Stimulated activated CD4-positive, alpha-beta T cell treated with anti-CD3 and anti-CD28 coated beads, Interleukin-4, amount 100 ng/mL, for 4 hours (primary cell): ENCODE data around the gene FGGY.

Experiments
- DNase-seq, 2 experiments: peaks; one replicate each; pipeline ENCODE4 v3.0.0-alpha.2; 2020

The FGGY gene

GRCh38 chr1:59669752-59670312, 372.9 kb downstream of the FGGY start:
- DNase-seq = no peak

- DNase-seq = no peak
Measured at GRCh38 chr1:59670662-59671061, 373.8 kb downstream of the FGGY start.

- DNase-seq = no peak
Measured at GRCh38 chr1:59671066-59671952, 374.4 kb downstream of the FGGY start.

DNA sequence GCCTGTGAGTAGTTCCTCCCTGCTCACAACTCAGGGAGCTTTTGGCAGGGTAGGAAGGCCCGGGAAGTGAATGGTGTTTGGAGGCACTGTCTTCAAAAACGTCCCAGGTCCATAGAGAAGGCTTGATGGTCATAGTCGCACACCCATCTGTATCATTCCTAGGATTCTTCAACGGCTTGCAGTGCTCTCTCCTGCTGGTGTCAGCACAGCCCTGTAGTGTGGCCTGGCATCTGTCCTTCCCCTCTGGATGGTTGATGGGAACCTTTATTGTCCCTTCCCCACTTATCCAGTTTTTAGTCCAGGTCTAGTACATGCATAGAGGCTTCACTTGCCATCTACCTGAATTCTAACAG, 375.0 kb downstream of the FGGY start:
- DNase-seq = no peak

GRCh38 chr1:59672851-59673572, 376.1 kb downstream of the FGGY start:
- DNase-seq = no peak

DNA sequence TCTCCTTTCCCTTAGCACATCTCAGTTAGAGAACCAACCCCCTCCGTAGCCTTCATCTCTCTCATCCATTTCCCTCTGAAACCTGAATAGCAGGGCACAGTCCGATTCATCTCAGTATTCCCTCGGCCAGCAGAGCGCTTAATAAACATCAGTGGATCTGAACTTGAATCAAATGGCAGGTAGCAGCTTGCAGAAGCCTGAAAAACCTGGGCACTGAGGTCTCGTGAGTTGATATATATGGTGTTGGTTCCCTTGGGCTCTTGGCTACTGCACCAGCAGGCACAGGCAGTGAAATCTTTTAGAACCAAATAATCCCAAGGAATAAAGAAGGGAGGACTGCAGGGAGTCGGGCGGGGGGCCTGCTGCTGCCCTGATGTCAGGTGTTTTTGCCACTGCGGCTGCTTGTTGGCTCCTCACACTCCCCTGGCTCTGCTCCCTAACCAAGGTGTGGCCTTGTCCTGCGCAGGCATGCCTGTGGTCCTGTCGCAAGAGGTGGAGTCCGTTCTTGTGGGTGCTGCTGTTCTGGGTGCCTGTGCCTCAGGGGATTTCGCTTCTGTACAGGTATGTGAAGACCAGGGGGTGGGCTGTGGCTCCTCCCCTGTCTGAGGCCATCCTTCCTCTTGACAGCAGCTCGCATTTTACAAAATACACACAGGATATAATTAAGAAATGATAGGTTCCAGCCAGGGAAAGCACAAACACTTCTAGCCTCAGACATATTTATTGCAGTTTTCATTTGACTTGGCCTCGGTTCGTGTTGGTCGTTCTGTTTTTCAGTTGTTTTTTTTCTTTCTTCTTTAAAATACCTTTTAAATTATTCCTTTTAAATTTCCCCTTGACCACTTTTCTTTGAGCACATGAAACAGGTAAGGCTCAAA, 376.9 kb downstream of the FGGY start:
- DNase-seq = no peak

DNA sequence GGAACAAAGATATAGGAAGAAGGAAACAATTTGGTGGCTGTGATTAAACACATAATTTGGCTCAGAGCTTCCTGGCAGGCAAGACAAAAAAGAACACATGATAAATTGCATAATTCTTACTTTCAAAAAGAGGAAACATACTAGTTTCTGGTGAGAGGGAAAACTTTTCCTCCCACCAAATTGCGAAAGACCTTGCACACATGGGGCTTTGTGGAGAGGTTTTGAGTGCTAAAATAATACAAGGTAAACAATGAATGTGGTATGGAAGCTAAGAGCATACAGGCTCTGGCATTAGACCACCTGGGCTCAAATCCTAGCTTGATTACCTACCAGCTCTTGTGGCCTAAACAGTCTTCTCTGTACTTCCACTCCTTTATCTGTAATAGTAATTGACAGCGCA, 377.7 kb downstream of the FGGY start:
- no peak for DNase-seq

GRCh38 chr1:59675936-59676335, 379.0 kb downstream of the FGGY start:
- no peak for DNase-seq

- DNase-seq = no peak
Measured at GRCh38 chr1:59678040-59678439, 381.1 kb downstream of the FGGY start.

DNA sequence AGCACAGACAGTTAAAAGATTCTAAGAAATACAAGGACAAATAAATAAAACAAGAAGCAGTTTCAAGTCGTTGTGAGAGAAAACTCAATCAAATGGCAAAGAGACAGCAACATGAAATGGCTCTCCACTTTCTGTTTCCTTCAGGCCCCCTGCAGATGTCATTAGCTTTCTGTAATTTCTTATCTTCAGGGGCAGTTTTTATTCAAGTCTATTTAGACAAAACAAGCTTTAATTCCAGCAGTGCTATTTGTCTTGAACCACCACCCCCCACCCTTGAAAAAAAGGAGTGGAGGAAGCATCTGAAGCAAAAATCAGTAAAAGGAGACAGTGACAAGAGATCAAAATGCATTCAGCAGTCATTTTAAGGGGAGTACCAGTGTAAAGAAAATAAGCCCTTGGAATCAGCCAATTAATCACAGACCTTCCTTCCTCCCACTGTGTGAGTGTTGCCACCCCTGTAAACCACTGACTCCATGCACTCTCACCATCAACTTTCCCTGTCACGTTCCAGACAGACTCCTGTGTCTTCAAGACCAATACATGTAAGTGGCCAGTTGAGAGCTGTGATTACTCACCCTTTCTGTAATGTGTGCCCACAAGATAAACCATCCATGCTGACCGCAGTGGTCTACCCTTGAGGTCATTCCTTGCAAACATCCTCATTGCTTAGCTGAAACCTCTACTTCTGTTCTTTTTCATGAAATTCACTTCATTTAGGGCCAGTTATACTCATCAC, 381.8 kb downstream of the FGGY start:
- no peak for DNase-seq

- no peak for DNase-seq
Measured at GRCh38 chr1:59680044-59680443, 383.1 kb downstream of the FGGY start.

GRCh38 chr1:59682396-59683080, 385.6 kb downstream of the FGGY start:
- no peak for DNase-seq

GRCh38 chr1:59683197-59683596, 386.3 kb downstream of the FGGY start:
- no peak for DNase-seq

DNA sequence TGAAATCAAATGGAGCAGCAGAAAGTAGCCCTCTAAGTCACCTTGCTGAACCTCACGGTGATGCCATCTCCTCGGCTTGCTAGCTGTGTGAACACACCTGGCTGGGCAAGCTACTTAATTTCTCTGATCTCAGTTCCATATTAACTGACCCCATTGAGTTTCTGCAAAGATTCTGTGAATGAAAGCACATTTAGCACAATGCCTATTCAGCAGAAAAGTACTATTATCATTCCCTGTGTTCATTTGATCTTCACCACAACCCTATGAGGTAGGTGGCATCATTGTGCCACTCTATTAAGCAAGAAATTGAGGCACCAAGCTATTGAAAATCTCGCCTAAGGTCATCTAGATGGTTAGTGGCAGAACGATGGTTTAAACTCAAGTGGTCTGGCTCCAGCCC, 387.8 kb downstream of the FGGY start:
- no peak for DNase-seq

DNA sequence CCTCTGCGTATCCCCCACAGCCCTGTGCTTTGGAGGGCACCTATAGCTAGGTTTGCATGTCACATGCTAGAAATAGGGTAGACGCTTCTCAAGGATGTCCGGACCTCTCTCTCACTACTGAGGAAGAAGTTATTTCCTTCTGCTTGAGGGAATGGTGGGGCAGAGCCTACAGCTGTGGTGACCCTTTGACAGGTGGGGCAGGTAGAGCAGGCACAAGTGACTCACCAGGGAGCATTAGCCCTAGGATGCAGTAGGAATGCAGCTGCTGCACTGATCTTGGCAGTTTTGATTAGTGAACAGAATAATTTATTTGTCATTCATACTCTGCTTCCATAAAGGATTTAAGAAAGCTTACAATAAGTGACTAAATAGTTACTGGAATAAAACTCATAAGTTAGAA, 388.2 kb downstream of the FGGY start:
- DNase-seq = no peak

GRCh38 chr1:59685666-59686065, 388.8 kb downstream of the FGGY start:
- no peak for DNase-seq

DNA sequence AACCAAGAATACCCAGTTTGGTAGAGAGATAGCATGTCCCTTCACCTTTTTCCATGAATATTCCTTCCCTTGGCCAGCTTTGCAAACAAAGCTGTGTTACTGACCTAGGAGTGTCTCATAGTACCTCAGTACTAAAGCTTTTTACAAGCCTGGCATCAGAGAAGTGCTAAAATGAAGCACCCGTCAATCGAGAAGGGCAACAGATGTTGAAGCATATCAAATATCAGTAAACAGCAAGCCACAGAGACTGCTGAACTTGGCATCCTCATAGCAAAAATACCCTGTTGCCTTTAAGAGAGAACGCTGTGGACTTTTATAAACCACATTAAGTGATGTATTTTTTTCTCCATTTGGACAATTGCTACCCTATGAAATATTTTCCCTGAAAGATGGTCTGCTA, 389.3 kb downstream of the FGGY start:
- no peak for DNase-seq

DNA sequence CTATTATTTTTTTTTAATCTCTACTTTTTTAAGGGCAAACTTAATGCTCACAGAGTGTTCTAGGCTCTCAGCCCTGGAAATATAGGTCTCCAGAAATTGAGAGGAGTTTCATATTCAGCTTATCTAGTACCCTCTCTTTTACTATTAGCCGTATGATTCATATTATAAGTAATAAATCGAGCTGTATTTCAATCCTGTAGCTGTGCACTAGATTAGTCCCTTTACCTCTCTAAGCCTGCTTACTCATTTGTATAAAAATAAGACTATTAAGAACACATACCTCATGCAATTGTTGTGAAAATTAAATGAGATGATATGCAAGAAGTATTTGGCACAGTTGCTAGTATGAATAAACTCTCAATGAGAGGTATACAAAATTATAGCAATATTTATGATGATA, 389.7 kb downstream of the FGGY start:
- DNase-seq = no peak

DNA sequence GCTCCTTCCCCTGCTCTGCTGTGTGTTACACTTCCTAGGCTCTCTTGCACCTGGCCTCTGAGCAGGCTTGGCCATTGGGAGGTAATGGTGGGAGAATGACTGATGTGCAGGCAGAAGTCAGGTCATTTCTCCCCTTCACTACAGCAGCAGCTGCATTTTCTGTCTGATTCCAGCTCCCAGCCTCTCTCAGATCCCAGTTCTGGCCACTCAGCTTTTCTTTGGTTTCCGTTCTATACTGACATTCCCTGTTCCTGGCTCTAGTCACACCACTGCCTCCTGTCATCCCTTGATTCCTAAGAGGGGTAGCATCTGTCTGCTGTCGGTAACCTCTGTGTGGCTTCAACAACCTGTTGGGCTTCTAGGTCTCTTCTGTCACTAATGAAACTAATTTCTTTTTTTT, 390.2 kb downstream of the FGGY start:
- no peak for DNase-seq

DNA sequence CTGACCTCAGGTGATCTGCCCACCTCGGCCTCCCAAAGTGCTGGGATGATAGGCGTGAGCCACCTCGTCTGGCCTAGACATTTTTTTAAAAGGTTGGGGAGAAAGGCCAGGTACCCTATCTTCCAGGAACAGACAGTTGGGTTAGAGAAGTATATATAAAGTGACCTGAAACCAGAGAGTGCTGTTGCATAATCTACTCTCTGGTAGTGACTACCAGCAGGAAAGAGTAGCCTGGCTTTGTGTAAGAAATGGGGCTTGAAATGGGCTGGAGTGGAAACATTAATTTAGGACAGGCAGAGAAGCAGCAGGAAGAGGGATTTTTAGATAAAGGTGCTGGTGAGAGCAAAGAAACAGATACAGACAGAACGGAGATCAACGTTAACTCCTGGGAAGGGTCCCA, 392.1 kb downstream of the FGGY start:
- no peak for DNase-seq

DNA sequence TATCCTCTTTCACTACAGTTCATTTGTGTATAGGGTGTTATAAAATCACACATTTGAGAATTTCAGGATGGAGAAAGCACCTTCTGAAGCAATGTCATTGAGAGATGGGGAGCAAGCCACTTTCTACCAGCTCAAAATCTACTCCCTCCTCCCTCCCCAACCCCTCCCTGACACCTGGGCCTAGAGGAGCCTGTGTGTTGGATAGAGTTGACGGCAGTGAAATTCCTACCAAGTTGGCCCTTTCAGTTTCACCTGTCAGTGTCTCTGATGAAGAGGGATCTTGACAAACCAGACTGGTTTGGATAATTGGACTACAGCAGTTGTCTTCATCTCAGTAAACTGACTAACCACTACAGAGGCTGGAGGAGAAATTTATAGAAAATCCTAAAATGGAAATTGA, 392.8 kb downstream of the FGGY start:
- no peak for DNase-seq
